ENCODE measurements around the gene RHAG.
A peak's percentile ranks its signal among the peaks of the same experiment; 100 is the strongest.
"Not testable (repeated sequence)": the region's sequence is repeated elsewhere in the genome, so short reads cannot be mapped to it uniquely, and the experiment has no call there.

Gene RHAG

DNA sequence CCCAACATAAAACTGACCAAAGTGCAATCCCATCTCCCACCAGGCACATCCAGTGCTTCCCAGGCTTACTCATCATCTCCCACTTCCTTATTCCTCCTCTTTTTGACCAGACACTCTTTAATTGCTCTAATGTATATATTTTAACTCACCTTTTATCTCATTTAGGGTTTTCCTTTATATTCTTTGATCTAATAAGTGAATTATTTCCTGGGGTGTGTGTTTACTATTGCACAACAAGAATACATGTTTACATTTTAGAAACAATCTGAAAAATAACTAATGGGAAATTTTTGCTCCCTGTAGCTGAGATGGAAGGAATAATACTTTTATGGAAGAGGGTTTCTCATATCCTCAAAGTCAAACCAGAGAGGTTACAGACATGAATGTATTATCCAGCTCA, 18.4 kb downstream of the RHAG start:
- Histone ChIP-seq H3K4me1 (ENCODE audit: insufficient read depth, insufficient read length) (no peaks in the 10 kb centered on the region), H3K4me3 (ENCODE audit: insufficient read length, low read depth) (no peak overlapping the region), H3K9ac (ENCODE audit: insufficient read length, low read depth) (no peak overlapping the region), H3K9me3 (ENCODE audit: insufficient read depth, low read length) (no peaks in the 10 kb centered on the region), H3K36me3 (ENCODE audit: insufficient read depth, insufficient read length, low read length) (no peaks in the 10 kb centered on the region), H3K27me3 (ENCODE audit: insufficient read depth, insufficient read length) (no peaks in the 10 kb centered on the region)
- DNase-seq (ENCODE audit: low read depth, low spot score), result no peak
- TF ChIP-seq YY1 (IDR thresholded peaks at IDR 0.05; ENCODE audit: insufficient read depth, insufficient read length) (no peak), ZNF274 (IDR thresholded peaks at IDR 0.05; ENCODE audit: low read depth, low read length) (no peak), SUZ12 (IDR thresholded peaks at IDR 0.05; ENCODE audit: extremely low read depth, insufficient read depth, insufficient read length) (no peak)

DNA sequence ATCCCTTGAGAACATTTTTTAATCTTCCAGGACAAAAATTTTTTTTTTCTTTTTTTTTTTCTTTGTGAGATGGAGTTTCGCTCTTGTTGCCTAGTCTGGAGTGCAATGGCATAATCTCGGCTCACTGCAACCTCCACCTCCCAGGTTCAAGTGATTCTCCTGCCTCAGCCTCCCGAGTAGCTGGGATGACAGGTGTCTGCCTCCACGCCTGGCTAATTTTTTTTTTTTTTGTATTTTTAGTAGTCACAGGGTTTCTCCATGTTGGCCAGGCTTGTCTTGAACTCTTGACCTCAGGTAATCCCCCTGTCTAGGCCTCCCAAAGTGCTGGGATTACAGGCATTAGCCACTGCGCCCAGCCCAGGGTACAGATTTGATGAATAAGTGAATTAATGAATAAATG, 22.5 kb downstream of the RHAG start:
- H3K9ac ChIP-seq (ENCODE audit: insufficient read length, low read depth); DNase-seq (ENCODE audit: low read depth, low spot score); H3K4me1 ChIP-seq (ENCODE audit: insufficient read depth, insufficient read length); H3K4me3 ChIP-seq (ENCODE audit: insufficient read length, low read depth); H3K9me3 ChIP-seq (ENCODE audit: insufficient read depth, low read length); H3K36me3 ChIP-seq (ENCODE audit: insufficient read depth, insufficient read length, low read length); H3K27me3 ChIP-seq (ENCODE audit: insufficient read depth, insufficient read length): not testable (repeated sequence)

DNA sequence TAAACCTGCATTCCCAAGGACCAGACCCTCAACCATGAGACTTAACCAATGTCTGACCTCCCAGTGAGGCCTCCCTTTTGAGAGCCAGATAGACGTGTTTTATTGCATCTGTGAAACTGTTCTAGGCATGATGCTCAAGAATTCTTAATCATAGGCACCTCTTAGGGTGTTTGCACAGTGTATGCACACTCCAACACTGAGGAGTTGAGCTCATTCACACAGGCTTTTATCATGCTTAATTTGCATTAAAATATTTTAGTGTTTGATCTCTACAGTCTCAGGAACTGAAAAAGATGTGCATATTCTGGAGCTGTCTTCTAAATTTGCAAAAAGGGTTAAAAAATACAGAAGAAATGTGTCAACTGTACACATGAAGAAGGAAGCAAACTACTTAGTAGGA, 27.4 kb downstream of the RHAG start:
- no peaks in the 10 kb centered on the region for H3K9me3 ChIP-seq (ENCODE audit: insufficient read depth, low read length)
- no peaks in the 10 kb centered on the region for H3K4me1 ChIP-seq (ENCODE audit: insufficient read depth, insufficient read length)
- no peaks in the 10 kb centered on the region for H3K36me3 ChIP-seq (ENCODE audit: insufficient read depth, insufficient read length, low read length)
- no peak overlapping the region for H3K4me3 ChIP-seq (ENCODE audit: insufficient read length, low read depth)
- TF ChIP-seq SUZ12 (IDR thresholded peaks at IDR 0.05; ENCODE audit: extremely low read depth, insufficient read depth, insufficient read length), result no peak
- TF ChIP-seq ZNF274 (IDR thresholded peaks at IDR 0.05; ENCODE audit: low read depth, low read length), result no peak
- no peak for TF ChIP-seq YY1 (IDR thresholded peaks at IDR 0.05; ENCODE audit: insufficient read depth, insufficient read length)
- H3K9ac ChIP-seq (ENCODE audit: insufficient read length, low read depth), result no peak overlapping the region
- DNase-seq (ENCODE audit: low read depth, low spot score), result no peak
- no peaks in the 10 kb centered on the region for H3K27me3 ChIP-seq (ENCODE audit: insufficient read depth, insufficient read length)

DNA sequence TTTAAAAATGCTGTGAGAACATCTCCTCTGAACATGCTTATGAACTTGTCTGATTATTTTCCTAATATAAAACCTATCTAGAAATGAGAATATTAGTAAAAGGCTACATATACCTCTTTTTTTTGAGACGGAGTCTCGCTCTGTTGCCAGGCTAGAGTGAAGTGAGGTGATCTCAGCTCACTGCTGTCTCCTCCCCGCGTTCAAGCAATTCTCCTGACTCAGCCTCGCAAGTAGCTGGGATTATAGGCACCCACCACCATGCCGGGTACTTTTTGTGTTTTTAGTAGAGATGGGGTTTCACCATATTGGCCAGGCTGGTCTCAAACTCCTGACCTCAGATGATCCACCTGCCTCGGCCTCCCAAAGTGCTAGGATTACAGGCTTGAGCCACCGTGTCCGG, 28.4 kb downstream of the RHAG start:
- H3K27me3 ChIP-seq (ENCODE audit: insufficient read depth, insufficient read length); H3K36me3 ChIP-seq (ENCODE audit: insufficient read depth, insufficient read length, low read length); DNase-seq (ENCODE audit: low read depth, low spot score); H3K9me3 ChIP-seq (ENCODE audit: insufficient read depth, low read length); H3K9ac ChIP-seq (ENCODE audit: insufficient read length, low read depth); H3K4me3 ChIP-seq (ENCODE audit: insufficient read length, low read depth); H3K4me1 ChIP-seq (ENCODE audit: insufficient read depth, insufficient read length): not testable (repeated sequence)

DNA sequence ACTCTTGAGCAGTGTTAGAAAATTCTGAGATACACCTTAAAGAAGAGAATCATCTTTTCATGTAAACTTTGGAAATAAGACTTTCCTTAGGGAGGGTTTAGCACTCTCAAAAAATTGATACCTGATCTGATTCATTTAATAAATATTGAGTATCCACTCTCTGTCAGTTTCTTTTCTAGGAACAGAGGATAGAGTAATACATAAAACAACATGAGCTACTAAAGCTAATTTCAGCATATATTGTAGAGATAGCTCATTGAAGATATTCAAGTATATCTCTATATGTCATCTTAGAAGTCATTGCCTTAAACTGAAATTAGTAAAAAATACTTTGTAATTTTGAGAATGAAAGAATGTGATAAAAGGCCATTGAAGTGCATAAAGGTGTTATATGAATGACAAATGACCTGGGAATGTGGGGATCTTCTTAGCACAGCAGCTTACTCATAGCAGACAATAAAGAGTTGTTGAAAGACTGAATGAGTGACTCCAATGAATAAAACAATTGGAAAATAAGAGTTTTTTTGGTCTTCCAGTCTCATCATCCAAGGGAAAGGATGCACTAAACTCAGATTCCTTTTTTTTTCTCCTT, 29.2 kb downstream of the RHAG start:
- H3K27me3 ChIP-seq (ENCODE audit: insufficient read depth, insufficient read length), result no peaks in the 10 kb centered on the region
- no peaks in the 10 kb centered on the region for H3K4me1 ChIP-seq (ENCODE audit: insufficient read depth, insufficient read length)
- DNase-seq (ENCODE audit: low read depth, low spot score), result no peak
- no peaks in the 10 kb centered on the region for H3K36me3 ChIP-seq (ENCODE audit: insufficient read depth, insufficient read length, low read length)
- TF ChIP-seq SUZ12 (IDR thresholded peaks at IDR 0.05; ENCODE audit: extremely low read depth, insufficient read depth, insufficient read length), result no peak
- TF ChIP-seq ZNF274 (IDR thresholded peaks at IDR 0.05; ENCODE audit: low read depth, low read length), result no peak
- no peak for TF ChIP-seq YY1 (IDR thresholded peaks at IDR 0.05; ENCODE audit: insufficient read depth, insufficient read length)
- H3K9ac ChIP-seq (ENCODE audit: insufficient read length, low read depth), result no peak overlapping the region
- no peaks in the 10 kb centered on the region for H3K9me3 ChIP-seq (ENCODE audit: insufficient read depth, low read length)
- no peak overlapping the region for H3K4me3 ChIP-seq (ENCODE audit: insufficient read length, low read depth)

DNA sequence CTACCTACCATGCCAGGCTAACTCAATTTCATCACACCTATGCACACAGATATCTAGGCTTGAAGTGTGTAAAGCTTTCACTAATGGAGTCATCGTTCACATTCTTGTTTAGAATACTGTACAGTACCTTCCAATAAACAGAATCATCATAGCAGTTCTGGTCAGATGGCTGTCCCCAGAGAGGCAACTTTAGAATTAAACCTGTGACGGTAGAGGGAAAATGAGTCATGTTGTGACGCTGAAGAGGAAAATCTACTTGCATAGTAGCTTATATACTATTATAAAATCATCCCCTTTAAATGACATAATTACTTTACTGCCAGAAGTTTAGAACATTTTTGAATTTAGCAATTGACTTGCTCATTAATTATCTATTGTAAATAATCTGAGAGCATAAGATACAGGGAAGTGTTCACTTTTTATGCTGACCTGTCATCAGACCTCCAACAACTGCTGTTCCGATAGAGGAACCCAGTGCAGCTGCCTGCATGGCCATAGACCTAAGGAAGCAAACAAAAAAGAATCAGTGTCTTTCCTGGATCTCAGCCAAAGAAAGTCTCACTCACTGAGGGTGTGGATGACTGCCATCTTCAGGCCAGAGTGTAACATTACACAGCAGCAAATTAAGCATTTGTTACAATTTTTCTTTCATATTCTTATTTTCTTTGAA, 29.8 kb downstream of the RHAG start:
- no peak overlapping the region for H3K4me3 ChIP-seq (ENCODE audit: insufficient read length, low read depth)
- peak; percentile 43 for DNase-seq (ENCODE audit: low read depth, low spot score)
- no peak overlapping the region for H3K9ac ChIP-seq (ENCODE audit: insufficient read length, low read depth)
- H3K4me1 ChIP-seq (ENCODE audit: insufficient read depth, insufficient read length), result no peaks in the 10 kb centered on the region
- no peaks in the 10 kb centered on the region for H3K9me3 ChIP-seq (ENCODE audit: insufficient read depth, low read length)
- H3K27me3 ChIP-seq (ENCODE audit: insufficient read depth, insufficient read length), result no peaks in the 10 kb centered on the region
- H3K36me3 ChIP-seq (ENCODE audit: insufficient read depth, insufficient read length, low read length), result no peaks in the 10 kb centered on the region
- TF ChIP-seq SUZ12 (IDR thresholded peaks at IDR 0.05; ENCODE audit: extremely low read depth, insufficient read depth, insufficient read length) (no peak), ZNF274 (IDR thresholded peaks at IDR 0.05; ENCODE audit: low read depth, low read length) (no peak), YY1 (IDR thresholded peaks at IDR 0.05; ENCODE audit: insufficient read depth, insufficient read length) (no peak)

DNA sequence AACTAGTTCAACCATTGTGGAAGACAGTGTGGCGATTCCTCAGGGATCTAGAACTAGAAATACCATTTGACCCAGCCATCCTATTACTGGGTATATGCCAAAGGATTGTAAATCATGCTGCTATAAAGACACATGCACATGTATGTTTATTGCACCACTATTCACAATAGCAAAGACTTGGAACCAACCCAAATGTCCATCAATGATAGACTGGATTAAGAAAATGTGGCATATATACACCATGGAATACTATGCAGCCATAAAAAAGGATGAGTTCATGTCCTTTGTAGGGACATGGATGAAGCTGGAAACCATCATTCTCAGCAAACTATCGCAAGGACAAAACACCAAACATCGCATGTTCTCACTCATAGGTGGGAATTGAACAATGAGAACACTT, 32.6 kb downstream of the RHAG start:
- not testable (repeated sequence) for H3K4me1 ChIP-seq (ENCODE audit: insufficient read depth, insufficient read length); H3K4me3 ChIP-seq (ENCODE audit: insufficient read length, low read depth); H3K9me3 ChIP-seq (ENCODE audit: insufficient read depth, low read length); H3K9ac ChIP-seq (ENCODE audit: insufficient read length, low read depth); H3K27me3 ChIP-seq (ENCODE audit: insufficient read depth, insufficient read length); DNase-seq (ENCODE audit: low read depth, low spot score); H3K36me3 ChIP-seq (ENCODE audit: insufficient read depth, insufficient read length, low read length)

DNA sequence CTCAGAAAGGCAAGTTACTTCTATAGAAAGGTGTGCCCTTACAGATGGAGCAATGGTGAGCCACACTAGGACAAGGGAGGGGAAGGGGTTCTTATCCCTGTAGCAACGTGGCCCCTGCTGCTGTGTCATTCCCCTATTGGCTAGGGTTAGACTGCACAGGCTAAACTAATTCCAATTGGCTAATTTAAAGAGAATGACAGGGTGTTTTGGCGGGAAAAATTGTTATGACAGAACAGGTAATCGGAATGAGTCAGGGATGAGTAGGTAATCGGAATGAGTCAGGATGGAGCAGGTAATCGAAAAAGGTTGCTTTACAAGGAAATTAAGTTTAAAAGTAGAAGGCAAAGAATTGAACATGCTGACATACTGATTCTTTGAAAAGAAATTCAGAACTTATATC, 49.4 kb downstream of the RHAG start:
- not testable (repeated sequence) for DNase-seq (ENCODE audit: low read depth, low spot score); H3K36me3 ChIP-seq (ENCODE audit: insufficient read depth, insufficient read length, low read length); H3K9me3 ChIP-seq (ENCODE audit: insufficient read depth, low read length); H3K4me1 ChIP-seq (ENCODE audit: insufficient read depth, insufficient read length); H3K4me3 ChIP-seq (ENCODE audit: insufficient read length, low read depth); H3K27me3 ChIP-seq (ENCODE audit: insufficient read depth, insufficient read length); H3K9ac ChIP-seq (ENCODE audit: insufficient read length, low read depth)
